Aorta (tissue), 5 donors: Measurements from ENCODE around the gene OSBPL3. TPM values are rescaled to one million over a fixed set of nuclear protein-coding genes. Genes with fewer than 3 reads are reported as not detected.
"Not testable (repeated sequence)": the region's sequence is repeated elsewhere in the genome, so short reads cannot be mapped to it uniquely, and the experiment has no call there.

Experiments used
- ATAC-seq: fragments of 200-7000 bp; cut with Tn5 transposase; one replicate; pipeline ENCODE4 v1.9.1; 2022; ENCODE audit warnings: moderate library complexity; ENCODE audit not compliant: low FRiP score
- DNase-seq, 2 donors: peaks; one replicate each; pipeline ENCODE4 v3.0.0-alpha.2; 2020
- H3K27ac ChIP-seq, 2 donors: one replicate each; pipeline ENCODE4 v1.5.1; 2013; ENCODE audit warnings: low read length in 2 of 2, mild to moderate bottlenecking in 2 of 2, moderate library complexity in 2 of 2, control low read depth in 1 of 2, inconsistent platforms in 1 of 2, low read depth in 1 of 2
- H3K27me3 ChIP-seq, 2 donors: one replicate each; pipeline ENCODE4 v1.6.1; 2013; ENCODE audit warnings: control low read depth in 1 of 2, low read length in 1 of 2, mild to moderate bottlenecking in 1 of 2, moderate library complexity in 1 of 2; ENCODE audit not compliant: insufficient read depth in 2 of 2, control insufficient read depth in 1 of 2
- H3K36me3 ChIP-seq, 2 donors: one replicate each; pipeline ENCODE4 v1.6.1; 2013; ENCODE audit warnings: control low read depth in 1 of 2, low read length in 1 of 2, mild to moderate bottlenecking in 1 of 2; ENCODE audit not compliant: insufficient read depth in 2 of 2, control insufficient read depth in 1 of 2
- H3K4me1 ChIP-seq, 2 donors: one replicate each; pipeline ENCODE4 v1.6.1; 2013; ENCODE audit warnings: low read length in 2 of 2, control low read depth in 1 of 2, mild to moderate bottlenecking in 1 of 2, moderate library complexity in 1 of 2; ENCODE audit not compliant: insufficient read depth in 2 of 2, control insufficient read depth in 1 of 2
- H3K4me3 ChIP-seq, 2 donors: one replicate each; pipeline ENCODE4 v1.5.1; 2013; ENCODE audit warnings: low read length in 2 of 2, control low read depth in 1 of 2, mild to moderate bottlenecking in 1 of 2
- H3K9me3 ChIP-seq: one replicate; pipeline ENCODE4 v1.6.1; 2013; ENCODE audit warnings: mild to moderate bottlenecking, low read length; ENCODE audit not compliant: control insufficient read depth
- WGBS, 2 donors: extraction: QIAGEN DNeasy Blood & Tissue Kit; methylation state at CpG; one replicate each; pipeline ENCODE4 v1.1.7; 2013; 5-methylcytosine and 5-hydroxymethylcytosine counted together
- intact Hi-C, 2 donors: fragments of 100-400 bp; cut with DNase I; formaldehyde crosslinking; loops; one replicate each; pipeline versions ENCODE4 v1.14.2 to v1.15.0; 2022
- polyA plus RNA-seq, 2 donors: library from polyadenylated mRNA; stranded (reverse); fragments of 200-250 nt; gene quantifications; one replicate each; pipeline ENCODE4 v1.2.3, GENCODE V29; 2013
- total RNA-seq, 2 donors: library from RNA; stranded (reverse); fragmentation: NEBNext Ultra II Directional; extraction: Animal tissue kit (Norgen Biotek cat#: 25700); gene quantifications; one replicate each; pipeline ENCODE4 v1.2.1, GENCODE V29; 2021
- donor health status: healthy with polysubstance abuse.
- donor health status: Bipolar disorder and iron deficiency.
- donor health status: DM: no; HTN: no; CAD: no.
- donor health status: DM: no; HTN: no; CAD: no.
- donor health status: DM: yes; HTN: yes; CAD: no.

The OSBPL3 gene
- total and polyA plus RNA-seq, 4 donors: 0.41 to 15.6 (median 5.6) TPM

DNA sequence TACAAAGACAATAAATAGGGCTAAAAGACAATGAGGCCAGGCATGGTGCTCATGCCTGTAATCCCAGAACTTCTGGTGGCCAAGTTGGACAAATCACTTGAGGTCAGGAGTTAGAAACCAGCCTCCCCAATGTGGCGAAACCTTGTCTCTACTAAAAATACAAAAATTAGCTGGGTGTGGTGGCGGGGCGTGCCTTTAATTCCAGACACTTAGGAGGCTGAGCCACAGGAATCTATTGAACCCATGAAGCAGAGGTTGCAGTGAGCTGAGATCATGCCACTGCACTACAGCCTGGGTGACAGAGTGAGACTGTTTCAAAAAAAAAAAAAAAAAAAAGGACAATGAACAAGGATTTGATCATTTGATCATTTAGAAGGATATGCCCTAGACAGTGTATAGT, 32.7 kb upstream of the OSBPL3 start:
- ATAC-seq, H3K4me3 ChIP-seq, H3K9me3 ChIP-seq, H3K4me1 ChIP-seq, intact Hi-C loops, H3K36me3 ChIP-seq, H3K27ac ChIP-seq, H3K27me3 ChIP-seq, DNase-seq: not testable (repeated sequence)
- WGBS, 2 donors: 87 to 93% methylated on average over 3 of the region's 3 CpGs

GRCh38 chr7:25012254-25012653, 32.3 kb upstream of the OSBPL3 start:
- ATAC-seq: no peak

GRCh38 chr7:25009257-25009656, 29.3 kb upstream of the OSBPL3 start:
- ATAC-seq: no peak
- H3K9me3 ChIP-seq: peaks cover 2% of the 10 kb centered on the region
- WGBS, 2 donors: 60 to 63% methylated on average over 5 of the region's 5 CpGs
- intact Hi-C loops: no loop called here
- no peaks in the 10 kb centered on the region for H3K27me3 ChIP-seq
- no peaks in the 10 kb centered on the region for H3K4me1 ChIP-seq
- DNase-seq: no peak
- no peak overlapping the region for H3K4me3 ChIP-seq
- H3K36me3 ChIP-seq: no peaks in the 10 kb centered on the region
- no peak overlapping the region for H3K27ac ChIP-seq

More at GRCh38 chr7:25012254-25012653, 32.3 kb upstream of the OSBPL3 start:
- H3K27me3 ChIP-seq: no peaks in the 10 kb centered on the region
- no peak for DNase-seq
- H3K27ac ChIP-seq: no peak overlapping the region
- H3K4me1 ChIP-seq: no peaks in the 10 kb centered on the region
- H3K9me3 ChIP-seq: peaks cover 2% of the 10 kb centered on the region
- H3K36me3 ChIP-seq: no peaks in the 10 kb centered on the region
- no peak overlapping the region for H3K4me3 ChIP-seq
- intact Hi-C loops: no loop called here

DNA sequence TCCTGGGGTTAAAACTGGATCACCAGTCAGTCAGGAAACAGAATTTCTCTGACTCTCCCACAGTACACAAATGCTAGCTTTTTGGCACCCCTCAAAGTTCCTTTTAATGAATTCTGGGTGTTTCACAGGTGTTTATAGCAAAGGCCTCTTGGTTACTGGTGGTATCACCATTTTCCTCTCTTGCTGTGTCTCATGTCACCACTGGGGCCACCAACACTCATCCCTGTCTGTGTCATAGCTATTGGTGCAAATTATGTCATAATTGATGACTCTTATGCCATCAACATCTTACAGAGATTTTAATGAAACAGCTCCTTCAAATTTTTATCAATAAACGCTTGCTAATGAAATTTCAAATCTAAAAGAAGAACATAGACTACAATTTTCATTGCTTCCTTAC, 27.7 kb upstream of the OSBPL3 start:
- Histone ChIP-seq H3K9me3 (peaks cover 2% of the 10 kb centered on the region), H3K4me1 (no peaks in the 10 kb centered on the region), H3K4me3 (no peak overlapping the region), H3K27ac (no peak overlapping the region), H3K36me3 (no peaks in the 10 kb centered on the region), H3K27me3 (no peaks in the 10 kb centered on the region)
- 88 to 93% methylated on average over 1 of the region's 1 CpG for WGBS, 2 donors
- no peak for ATAC-seq
- intact Hi-C loops: no loop called here
- no peak for DNase-seq

- WGBS, 2 donors: 54 to 99% methylated on average over 1 of the region's 1 CpG
- Histone ChIP-seq H3K27me3 (no peaks in the 10 kb centered on the region), H3K9me3 (peaks cover 2% of the 10 kb centered on the region), H3K36me3 (no peaks in the 10 kb centered on the region), H3K4me3 (no peak overlapping the region), H3K27ac (no peak overlapping the region), H3K4me1 (no peaks in the 10 kb centered on the region)
- ATAC-seq: no peak
- intact Hi-C loops: no loop called here
- DNase-seq: no peak
Observed at GRCh38 chr7:25006276-25006675, 26.3 kb upstream of the OSBPL3 start.

GRCh38 chr7:25005658-25006057, 25.7 kb upstream of the OSBPL3 start:
- H3K27me3 ChIP-seq: no peaks in the 10 kb centered on the region
- peaks cover 2% of the 10 kb centered on the region for H3K9me3 ChIP-seq
- no peaks in the 10 kb centered on the region for H3K36me3 ChIP-seq
- DNase-seq (no peak), ATAC-seq (no peak)
- WGBS, 2 donors: 68 to 71% methylated on average over 3 of the region's 3 CpGs
- H3K4me3 ChIP-seq: no peak overlapping the region
- no peaks in the 10 kb centered on the region for H3K4me1 ChIP-seq
- intact Hi-C loops: no loop called here
- no peak overlapping the region for H3K27ac ChIP-seq

- no peaks in the 10 kb centered on the region for H3K27me3 ChIP-seq
- H3K36me3 ChIP-seq: no peaks in the 10 kb centered on the region
- ATAC-seq: no peak
- H3K9me3 ChIP-seq: no peaks in the 10 kb centered on the region
- no peak overlapping the region for H3K4me3 ChIP-seq
- H3K27ac ChIP-seq: no peak overlapping the region
- no peak for DNase-seq
- 72 to 76% methylated on average over 1 of the region's 1 CpG for WGBS, 2 donors
- intact Hi-C loops: no loop called here
- H3K4me1 ChIP-seq: no peaks in the 10 kb centered on the region
Observed at GRCh38 chr7:25002786-25003185, 22.8 kb upstream of the OSBPL3 start.

DNA sequence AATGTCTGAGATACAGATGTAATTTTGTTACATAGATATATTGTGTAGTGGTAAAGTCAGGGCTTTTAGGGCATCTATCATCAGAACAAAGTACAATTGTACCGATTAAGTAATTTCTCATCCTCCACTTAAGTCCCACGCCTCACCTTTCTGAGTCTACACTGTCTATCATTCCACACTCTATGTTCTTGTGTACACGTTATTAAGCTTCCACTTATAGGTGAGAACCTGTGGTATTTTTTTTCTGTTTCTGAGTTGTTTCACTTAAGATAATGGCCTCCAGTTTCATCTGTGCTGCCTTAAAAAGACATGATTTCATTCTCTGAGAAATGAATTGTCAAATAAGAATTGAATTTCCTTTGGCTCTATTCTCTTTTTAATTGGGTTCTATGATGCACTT, 15.5 kb upstream of the OSBPL3 start:
- Histone ChIP-seq H3K27me3 (no peaks in the 10 kb centered on the region), H3K36me3 (no peaks in the 10 kb centered on the region), H3K27ac (no peak overlapping the region), H3K4me1 (no peaks in the 10 kb centered on the region), H3K4me3 (no peak overlapping the region), H3K9me3 (no peaks in the 10 kb centered on the region)
- 76 to 78% methylated on average over 3 of the region's 3 CpGs for WGBS, 2 donors
- no peak for DNase-seq
- intact Hi-C loops: no loop called here
- no peak for ATAC-seq

DNA sequence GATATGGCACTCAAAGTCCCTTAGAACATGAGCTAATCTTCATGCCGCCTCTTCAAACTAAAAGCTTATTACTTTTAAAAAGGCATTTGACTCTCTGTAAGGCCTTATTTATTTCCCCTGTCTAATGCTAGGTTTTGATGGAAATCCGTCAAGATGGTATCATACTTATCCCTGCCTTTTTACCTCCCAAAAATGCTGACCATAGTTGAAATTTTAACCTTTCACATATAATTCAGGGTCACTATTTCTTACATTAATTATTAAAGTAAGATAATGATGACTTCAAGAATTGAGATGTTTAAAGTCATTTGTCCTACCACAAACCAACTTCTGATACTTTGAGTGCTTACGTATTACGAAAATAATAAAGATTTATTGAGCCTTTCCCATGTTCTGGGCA, 12.3 kb upstream of the OSBPL3 start:
- ATAC-seq: no peak
- intact Hi-C loops: no loop called here
- Histone ChIP-seq H3K27ac (no peak overlapping the region), H3K27me3 (no peaks in the 10 kb centered on the region), H3K4me1 (no peaks in the 10 kb centered on the region), H3K4me3 (no peak overlapping the region), H3K36me3 (no peaks in the 10 kb centered on the region), H3K9me3 (no peaks in the 10 kb centered on the region)
- DNase-seq: no peak
- WGBS, 2 donors: 93 to 94% methylated on average over 4 of the region's 4 CpGs
